ENCODE results near the gene SUV39H1.
"Not testable (repeated sequence)": the region's sequence is repeated elsewhere in the genome, so short reads cannot be mapped to it uniquely, and the experiment has no call there.

- TF ChIP-seq CTCF (IDR thresholded peaks at IDR 0.05; ENCODE audit: low read length); EZH2phosphoT487 (IDR thresholded peaks at IDR 0.05; ENCODE audit: low read length); EZH2 (optimal IDR thresholded peaks at IDR 0.05; ENCODE audit: low read depth, low read length): not testable (repeated sequence)
Observed at GRCh38 chrX:48654746-48655145, 41.8 kb upstream of the SUV39H1 start.
